Neural progenitor cell (in vitro differentiated cells): Measurements from ENCODE around the gene PHLDA2. TPM values are rescaled to one million over a fixed set of nuclear protein-coding genes. Genes with fewer than 3 reads are reported as not detected.

Experiments used
- DNase-seq: peaks from one replicate; pipeline ENCODE4 v3.0.0-alpha.2; 2016; ENCODE audit warnings: low spot score
- H2AFZ ChIP-seq: fragments of 200-600 bp; sonication (generic); replicated peaks from 2 replicates; pipeline ENCODE4 v1.6.1; 2016; ENCODE audit warnings: antibody characterized with exemption
- H3F3A ChIP-seq: fragments of 200-600 bp; sonication (generic); 2 replicates; pipeline ENCODE4 v1.6.1; 2016; ENCODE audit warnings: antibody characterized with exemption, low read depth
- H3K27ac ChIP-seq: fragments of 200-600 bp; sonication (generic); 2 replicates; pipeline ENCODE4 v1.5.1; 2016; ENCODE audit warnings: mild to moderate bottlenecking
- H3K27me3 ChIP-seq: fragments of 200-600 bp; sonication (generic); 2 replicates; pipeline ENCODE4 v1.6.1; 2016; ENCODE audit warnings: mild to moderate bottlenecking, moderate library complexity
- H3K36me3 ChIP-seq: fragments of 200-600 bp; sonication (generic); 2 replicates; pipeline ENCODE4 v1.5.1; 2016
- H3K4me1 ChIP-seq: fragments of 200-600 bp; sonication (generic); 2 replicates; pipeline ENCODE4 v1.6.1; 2016; ENCODE audit warnings: mixed run types
- H3K4me2 ChIP-seq: fragments of 200-600 bp; sonication (generic); 2 replicates; pipeline ENCODE4 v1.6.1; 2016
- H3K4me3 ChIP-seq: fragments of 200-600 bp; sonication (generic); 2 replicates; pipeline ENCODE4 v1.5.1; 2016
- H3K79me2 ChIP-seq: fragments of 200-600 bp; sonication (generic); 2 replicates; pipeline ENCODE4 v1.6.1; 2016; ENCODE audit warnings: low read depth
- H3K9ac ChIP-seq: fragments of 200-600 bp; sonication (generic); 2 replicates; pipeline ENCODE4 v1.6.1; 2016
- H3K9me3 ChIP-seq: fragments of 200-600 bp; sonication (generic); 2 replicates; pipeline ENCODE4 v1.5.1; 2016; ENCODE audit warnings: low read depth
- H4K20me1 ChIP-seq: fragments of 200-600 bp; sonication (generic); 2 replicates; pipeline ENCODE4 v1.6.1; 2016; ENCODE audit warnings: low read depth
- H3K27ac Mint-ChIP-seq: 3 replicates; pipeline ENCODE4 v1.8.0; 2021; ENCODE audit warnings: mixed read lengths
- H3K27me3 Mint-ChIP-seq: 2 replicates; pipeline ENCODE4 v1.8.0; 2022; ENCODE audit warnings: low read depth, mild to moderate bottlenecking, inconsistent platforms, moderate library complexity, mixed read lengths; ENCODE audit not compliant: insufficient read depth
- H3K36me3 Mint-ChIP-seq: 3 replicates; pipeline ENCODE4 v1.8.0; 2021; ENCODE audit warnings: mixed read lengths
- H3K4me1 Mint-ChIP-seq: 3 replicates; pipeline ENCODE4 v1.8.0; 2021; ENCODE audit warnings: mixed read lengths
- H3K4me3 Mint-ChIP-seq: 3 replicates; pipeline ENCODE4 v1.8.0; 2021; ENCODE audit warnings: mild to moderate bottlenecking, moderate library complexity, mixed read lengths
- H3K9me3 Mint-ChIP-seq: 3 replicates; pipeline ENCODE4 v1.8.0; 2020; ENCODE audit warnings: mixed read lengths
- CTCF ChIP-seq: fragments of 200-600 bp; sonication (generic); IDR thresholded peaks from 2 replicates; pipeline ENCODE4 v1.5.1; 2017; ENCODE audit warnings: antibody characterized with exemption, mild to moderate bottlenecking
- EZH2 ChIP-seq: fragments of 200-600 bp; sonication (generic); IDR thresholded peaks from 2 replicates; pipeline ENCODE4 v1.6.1; 2017; ENCODE audit warnings: antibody characterized with exemption, mild to moderate bottlenecking, moderate library complexity
- EZH2phosphoT487 ChIP-seq: fragments of 200-600 bp; sonication (generic); IDR thresholded peaks from 2 replicates; pipeline ENCODE4 v1.6.1; 2017; ENCODE audit warnings: antibody characterized with exemption
- total RNA-seq: library from RNA; depleted of rRNA; stranded (reverse); fragments of >200 nt; gene quantifications from 2 replicates; pipeline ENCODE4 v1.2.3, GENCODE V29; 2015; ENCODE audit warnings: low replicate concordance

The PHLDA2 gene
- total RNA-seq, 1 donor from 2014 or later: not detected

GRCh38 chr11:2931420-2931746, 2.2 kb upstream of the PHLDA2 start:
- Histone ChIP-seq H2AFZ (no peak overlapping the region), H3K4me3 (no peak overlapping the region), H3F3A (peaks cover 9% of the 10 kb centered on the region), H3K36me3 (no peaks in the 10 kb centered on the region), H3K9me3 (no peaks in the 10 kb centered on the region), H4K20me1 (peaks cover 20% of the 10 kb centered on the region), H3K79me2 (no peaks in the 10 kb centered on the region), H3K9ac (no peak overlapping the region), H3K4me2 (no peak overlapping the region), H3K27me3 (peaks cover 60% of the 10 kb centered on the region), H3K4me1 (no peaks in the 10 kb centered on the region), H3K27ac (no peak overlapping the region)
- TF ChIP-seq EZH2phosphoT487: no peak
- TF ChIP-seq EZH2: no peak
- no peak for TF ChIP-seq CTCF
- DNase-seq: no peak
- Mint-ChIP-seq H3K4me3 (no peak overlapping the region), H3K4me1 (peaks cover 12% of the 10 kb centered on the region), H3K27ac (no peak overlapping the region), H3K9me3 (peaks cover 3% of the 10 kb centered on the region), H3K27me3 (peaks cover 32% of the 10 kb centered on the region), H3K36me3 (no peaks in the 10 kb centered on the region)

GRCh38 chr11:2930704-2931419, 1.6 kb upstream of the PHLDA2 start:
- H3K9me3 ChIP-seq: no peaks in the 10 kb centered on the region
- Mint-ChIP-seq H3K4me1 (peaks cover 12% of the 10 kb centered on the region), H3K36me3 (no peaks in the 10 kb centered on the region), H3K9me3 (peaks cover 3% of the 10 kb centered on the region), H3K27ac (no peak overlapping the region), H3K27me3 (peaks cover 32% of the 10 kb centered on the region), H3K4me3 (peak overlapping the region; percentile 79)
- peak overlapping the region; percentile 16 for H3K4me3 ChIP-seq
- no peaks in the 10 kb centered on the region for H3K4me1 ChIP-seq
- no peak overlapping the region for H2AFZ ChIP-seq
- H3K9ac ChIP-seq: no peak overlapping the region
- no peaks in the 10 kb centered on the region for H3K36me3 ChIP-seq
- H3K27me3 ChIP-seq: peaks cover 61% of the 10 kb centered on the region
- DNase-seq: peak; percentile 79
- peak overlapping the region; percentile 91 for H3K4me2 ChIP-seq
- peaks cover 20% of the 10 kb centered on the region for H4K20me1 ChIP-seq
- H3F3A ChIP-seq: peaks cover 9% of the 10 kb centered on the region
- no peak for TF ChIP-seq EZH2phosphoT487
- no peak for TF ChIP-seq EZH2
- TF ChIP-seq CTCF: peak; percentile 70
- H3K79me2 ChIP-seq: no peaks in the 10 kb centered on the region
- no peak overlapping the region for H3K27ac ChIP-seq

GRCh38 chr11:2929950-2930703, 907 bp upstream of the PHLDA2 start:
- peaks cover 9% of the 10 kb centered on the region for H3F3A ChIP-seq
- no peak overlapping the region for H3K9ac ChIP-seq
- peak overlapping the region; percentile 16 for H3K4me3 ChIP-seq
- peak; percentile 63 for DNase-seq
- H2AFZ ChIP-seq: no peak overlapping the region
- H3K27ac Mint-ChIP-seq: no peak overlapping the region
- H3K27me3 ChIP-seq: peaks cover 61% of the 10 kb centered on the region
- H3K36me3 ChIP-seq: no peaks in the 10 kb centered on the region
- H3K79me2 ChIP-seq: no peaks in the 10 kb centered on the region
- H4K20me1 ChIP-seq: peaks cover 20% of the 10 kb centered on the region
- H3K9me3 ChIP-seq: no peaks in the 10 kb centered on the region
- peak overlapping the region; percentile 91 for H3K4me2 ChIP-seq
- H3K36me3 Mint-ChIP-seq: no peaks in the 10 kb centered on the region
- no peaks in the 10 kb centered on the region for H3K4me1 ChIP-seq
- peaks cover 12% of the 10 kb centered on the region for H3K4me1 Mint-ChIP-seq
- peak overlapping the region; percentile 81 for H3K4me3 Mint-ChIP-seq
- TF ChIP-seq EZH2phosphoT487 (peak; percentile 87), EZH2 (peak; percentile 93), CTCF (no peak)
- no peak overlapping the region for H3K27ac ChIP-seq
- peaks cover 3% of the 10 kb centered on the region for H3K9me3 Mint-ChIP-seq
- peaks cover 32% of the 10 kb centered on the region for H3K27me3 Mint-ChIP-seq
